NCI-H345 (cell line): Measurements from ENCODE around the gene CEND1.

Experiments used
- DNase-seq: peaks from one replicate; lab custom pipeline; 2025; lab: John Stamatoyannopoulos, UW

CEND1 gene

GRCh38 chr11:777288-778255, 12.3 kb downstream of the CEND1 start, which contains the start of gene GATD1:
TSS of gene GATD1 (minus strand) at chr11:777487. CDS start at chr11:777462, 25 bp downstream.
- DNase-seq: peak; percentile 92

- DNase-seq: peak; percentile 36
These were observed 13.2 kb downstream of the CEND1 start for GRCh38 chr11:776561-777287.

GRCh38 chr11:776263-776560, 13.7 kb downstream of the CEND1 start:
- DNase-seq: no peak

- DNase-seq: no peak
These were observed 14.9 kb downstream of the CEND1 start for GRCh38 chr11:774873-775592.

GRCh38 chr11:773830-774229, 16.1 kb downstream of the CEND1 start:
- no peak for DNase-seq

GRCh38 chr11:773425-773824, 16.5 kb downstream of the CEND1 start:
- DNase-seq: no peak

- no peak for DNase-seq
These were observed 17.2 kb downstream of the CEND1 start for GRCh38 chr11:772429-773390.

GRCh38 chr11:771617-772204, 18.2 kb downstream of the CEND1 start:
- DNase-seq: no peak

- no peak for DNase-seq
These were observed 19.0 kb downstream of the CEND1 start for GRCh38 chr11:770642-771616.

- no peak for DNase-seq
These were observed 19.8 kb downstream of the CEND1 start for GRCh38 chr11:769887-770641.

GRCh38 chr11:767238-767637, 22.7 kb downstream of the CEND1 start:
- no peak for DNase-seq

- DNase-seq: no peak
These were observed 23.0 kb downstream of the CEND1 start for GRCh38 chr11:766936-767210.

- no peak for DNase-seq
These were observed 23.6 kb downstream of the CEND1 start for GRCh38 chr11:766106-766935.

GRCh38 chr11:765802-766091, 24.1 kb downstream of the CEND1 start:
- DNase-seq: no peak

- DNase-seq: peak; percentile 45
These were observed 24.7 kb downstream of the CEND1 start for GRCh38 chr11:765025-765801.

- no peak for DNase-seq
These were observed 25.4 kb downstream of the CEND1 start for GRCh38 chr11:764322-765024.
